ENCODE results near the gene HOXB2. TPM values are rescaled to one million over a fixed set of nuclear protein-coding genes. Genes with fewer than 3 reads are reported as not detected.
"Not testable (repeated sequence)": the region's sequence is repeated elsewhere in the genome, so short reads cannot be mapped to it uniquely, and the experiment has no call there.

HOXB2 gene
- total RNA-seq, 1 donor from 2014 or later, result 19.3 TPM

- DNase-seq (ENCODE audit: low spot score), result no peak
Measured at GRCh38 chr17:48542114-48542656, 2.7 kb downstream of the HOXB2 start.

GRCh38 chr17:48541577-48542113 lies 3.3 kb downstream of the HOXB2 start:
- DNase-seq (ENCODE audit: low spot score), result no peak

DNA sequence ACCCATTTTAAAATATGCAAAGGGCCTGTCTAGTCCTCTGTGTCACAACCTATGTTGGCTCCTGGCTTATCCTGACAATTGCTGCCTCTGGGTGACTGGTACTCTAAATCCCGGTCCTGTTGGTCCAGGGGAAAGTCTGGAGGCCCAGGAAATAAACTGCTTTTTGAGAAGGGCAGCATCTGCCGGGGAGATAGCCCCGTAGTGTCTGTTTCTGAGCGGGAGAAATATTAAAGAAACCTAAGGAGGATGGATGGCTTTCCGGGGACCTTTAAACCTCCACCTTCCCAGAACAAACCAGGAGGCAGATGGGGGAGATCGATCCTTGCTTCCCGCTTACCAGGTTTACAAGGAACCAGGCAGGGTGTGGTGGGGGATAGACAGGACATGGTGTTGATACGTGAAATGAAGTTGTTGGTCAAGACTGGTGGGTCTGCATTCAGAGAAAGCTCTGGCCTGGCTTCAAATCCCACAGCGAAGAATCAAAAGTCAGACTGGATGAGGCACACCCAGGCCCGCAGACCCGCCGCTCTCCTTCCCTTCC lies 3.8 kb downstream of the HOXB2 start:
- DNase-seq (ENCODE audit: low spot score), result no peak

DNA sequence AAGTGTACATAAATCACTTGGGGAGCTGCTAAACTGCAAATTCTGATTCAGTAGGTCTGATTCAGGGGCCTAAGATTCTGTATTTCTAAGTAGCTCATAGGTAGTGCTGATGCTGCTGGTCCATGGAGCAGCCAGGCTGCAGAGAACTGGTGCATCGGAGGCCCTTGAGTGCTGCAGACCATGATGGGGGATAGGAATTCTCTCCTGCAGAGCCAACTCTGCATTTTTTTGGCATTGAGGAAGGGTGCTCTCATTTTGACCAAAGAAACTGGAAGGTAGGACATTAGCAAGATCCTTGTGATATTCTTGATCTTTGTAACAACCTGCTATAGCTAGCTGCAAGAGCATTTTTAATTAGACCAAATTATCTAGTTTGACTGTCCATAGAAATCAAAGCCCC lies 4.7 kb downstream of the HOXB2 start:
- DNase-seq (ENCODE audit: low spot score), result no peak

GRCh38 chr17:48539177-48539576 lies 5.7 kb downstream of the HOXB2 start:
- DNase-seq (ENCODE audit: low spot score), result no peak

DNA sequence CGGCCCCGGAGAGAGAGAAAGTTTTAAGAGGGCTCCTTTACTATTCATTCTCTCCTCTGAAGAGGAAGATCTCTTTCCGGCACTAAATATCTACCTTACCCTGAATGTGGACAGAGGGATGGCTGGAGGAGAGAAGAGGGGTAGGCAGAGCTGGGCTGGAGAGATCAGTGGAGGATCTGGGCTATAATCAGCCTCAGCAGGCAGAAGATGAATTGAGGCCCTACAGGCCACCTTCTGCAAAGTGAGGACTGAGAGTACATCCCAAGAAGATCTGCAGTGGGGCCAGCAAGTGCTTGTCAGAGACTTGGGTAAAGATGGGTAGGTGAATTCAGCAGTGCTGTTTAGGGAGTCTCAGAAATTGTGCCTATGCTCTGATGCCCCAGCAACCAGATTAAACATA lies 7.6 kb downstream of the HOXB2 start:
- no peak for DNase-seq (ENCODE audit: low spot score)

DNA sequence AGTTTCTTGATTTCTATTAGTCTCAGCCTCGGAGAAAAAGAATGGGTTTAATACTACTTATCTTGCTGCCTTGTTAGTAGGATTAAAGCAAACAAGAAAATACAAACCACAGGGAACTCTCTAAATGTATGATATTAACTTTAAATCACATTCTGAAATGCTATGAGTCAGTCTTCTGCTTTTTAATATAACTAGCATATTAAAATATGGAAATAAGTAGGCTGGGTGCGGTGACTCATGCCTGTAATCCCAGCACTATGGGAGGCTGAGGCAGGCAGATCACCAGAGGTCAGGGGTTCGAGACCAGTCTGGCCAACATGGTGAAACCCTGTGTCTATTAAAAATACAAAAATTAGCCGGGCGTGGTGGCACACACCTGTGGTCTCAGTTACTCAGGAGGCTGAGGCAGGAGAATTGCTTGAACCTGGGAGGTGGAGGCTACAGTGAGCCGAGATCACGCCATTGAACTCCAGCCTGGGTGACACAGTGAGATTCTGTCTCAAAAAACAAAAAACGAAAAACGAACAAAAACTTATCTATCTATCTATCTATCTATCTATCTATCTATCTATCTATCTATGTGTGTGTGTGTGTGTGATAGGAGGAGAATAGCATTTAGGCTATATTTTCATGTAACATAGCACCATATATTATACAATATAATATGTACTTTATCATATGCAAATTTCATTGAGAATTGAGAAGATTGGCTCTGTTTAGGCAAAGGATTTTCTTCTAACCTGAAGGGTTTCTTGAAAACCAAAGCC lies 8.9 kb downstream of the HOXB2 start:
- not testable (repeated sequence) for DNase-seq (ENCODE audit: low spot score)

DNA sequence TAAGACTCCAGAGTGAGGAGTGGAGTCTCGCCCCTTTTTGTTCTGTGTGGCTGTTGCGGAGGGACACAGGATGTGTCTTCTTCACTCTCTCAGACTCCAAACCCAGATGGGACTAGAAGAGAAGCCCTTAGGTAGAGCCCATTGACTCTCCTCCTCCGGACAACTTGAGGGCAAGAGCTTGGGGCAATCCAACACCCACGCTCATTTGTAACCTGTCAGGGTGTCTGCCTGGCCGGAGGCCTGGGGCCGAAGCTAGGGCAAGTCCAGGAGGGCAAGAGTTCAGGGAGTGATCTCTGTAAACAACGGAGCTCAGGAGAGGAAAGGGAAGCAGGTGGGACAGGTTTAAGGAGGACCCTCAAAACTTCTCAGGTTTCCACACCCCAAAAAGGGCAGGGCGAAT lies 12.6 kb downstream of the HOXB2 start:
- DNase-seq (ENCODE audit: low spot score), result no peak

DNA sequence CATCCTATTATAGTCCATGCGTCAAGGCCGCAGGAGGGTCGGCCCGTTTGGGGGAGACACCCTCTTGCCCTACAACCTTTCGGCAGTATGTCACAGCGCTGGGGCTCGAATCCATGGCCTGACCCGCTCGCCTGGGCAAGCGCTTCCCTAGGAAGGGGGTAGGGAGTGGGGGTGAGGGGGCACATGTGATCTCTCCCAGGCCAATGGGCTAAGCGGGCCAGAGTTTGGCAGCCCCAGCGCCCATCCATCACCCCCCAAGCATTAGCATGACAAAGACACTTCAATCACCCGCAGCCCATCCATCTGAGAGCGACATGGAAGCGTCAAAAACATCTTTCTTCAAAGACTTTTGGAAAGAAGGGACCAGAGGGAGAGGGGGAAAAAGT lies 14.0 kb downstream of the HOXB2 start, which contains the start of gene HOXB1:
HOXB1 (minus strand) TSS at position 125 of the 386 bp plus-strand sequence; CDS start at position 18, 107 bp downstream.
- DNase-seq (ENCODE audit: low spot score), result no peak

DNA sequence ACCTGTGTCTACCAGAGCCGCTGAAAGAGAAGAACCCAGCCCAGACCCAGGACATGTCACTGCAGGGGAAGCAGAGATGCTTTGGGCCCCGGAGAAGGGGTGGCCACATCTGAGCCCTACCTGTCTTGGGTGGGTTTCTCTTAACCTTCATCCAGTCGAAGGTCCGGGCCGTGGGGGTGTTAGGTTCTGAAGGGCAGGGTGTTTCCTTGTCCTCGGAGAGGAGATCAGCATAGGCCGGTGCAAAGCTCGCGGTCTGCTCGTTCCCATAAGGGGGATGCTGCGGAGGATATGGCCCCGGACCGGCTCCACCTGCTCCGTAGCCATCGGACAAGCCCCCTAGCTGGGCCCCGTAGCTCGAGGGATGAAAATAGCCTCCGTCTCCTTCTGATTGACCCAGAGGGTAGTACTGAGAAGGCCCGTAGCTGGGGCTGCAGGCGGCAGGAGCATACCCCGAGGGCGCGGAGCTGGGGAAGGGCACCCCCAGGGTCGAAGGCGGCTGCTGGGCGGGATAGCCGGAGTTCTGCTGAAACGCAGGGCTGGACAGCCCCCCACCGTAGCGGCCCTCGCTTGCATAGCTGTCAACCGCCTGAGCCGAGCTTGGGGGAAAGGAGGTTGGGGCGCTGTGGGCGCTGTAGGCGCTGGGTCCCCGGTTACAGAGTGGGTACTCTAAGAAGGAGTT lies 14.6 kb downstream of the HOXB2 start:
- no peak for DNase-seq (ENCODE audit: low spot score)

- no peak for DNase-seq (ENCODE audit: low spot score)
Measured at GRCh38 chr17:48529683-48530009, 15.3 kb downstream of the HOXB2 start.

- no peak for DNase-seq (ENCODE audit: low spot score)
Measured at GRCh38 chr17:48528936-48529682, 15.8 kb downstream of the HOXB2 start.

- no peak for DNase-seq (ENCODE audit: low spot score)
Measured at GRCh38 chr17:48528153-48528935, 16.6 kb downstream of the HOXB2 start.

GRCh38 chr17:48527547-48527932 lies 17.4 kb downstream of the HOXB2 start:
- DNase-seq (ENCODE audit: low spot score), result no peak

GRCh38 chr17:48526608-48527546 lies 18.0 kb downstream of the HOXB2 start:
- no peak for DNase-seq (ENCODE audit: low spot score)

DNA sequence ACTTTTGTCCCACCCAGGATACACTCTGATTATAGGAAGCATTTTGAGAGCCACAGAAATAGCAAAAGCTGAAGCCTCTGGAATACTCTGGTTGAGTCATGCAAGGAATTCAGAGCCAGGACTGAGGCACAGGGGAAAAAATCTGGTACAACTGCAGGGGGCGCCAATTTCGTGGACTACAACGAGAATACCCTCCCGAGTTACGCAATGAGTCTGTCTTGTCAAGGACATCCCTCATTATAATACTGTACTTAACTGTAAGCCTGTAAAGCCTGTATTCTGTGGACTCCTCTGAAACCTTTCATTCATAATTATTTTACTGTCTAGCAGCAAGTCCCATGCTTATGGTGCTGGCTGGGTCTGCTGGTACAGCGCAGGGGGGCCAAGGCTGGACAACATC lies 21.9 kb downstream of the HOXB2 start:
- DNase-seq (ENCODE audit: low spot score), result no peak

GRCh38 chr17:48522031-48522653 lies 22.8 kb downstream of the HOXB2 start:
- no peak for DNase-seq (ENCODE audit: low spot score)

GRCh38 chr17:48520631-48521079 lies 24.3 kb downstream of the HOXB2 start:
- no peak for DNase-seq (ENCODE audit: low spot score)

GRCh38 chr17:48519427-48519826 lies 25.5 kb downstream of the HOXB2 start:
- no peak for DNase-seq (ENCODE audit: low spot score)
